ENCODE results near the gene OR5P2. TPM values are rescaled to one million over a fixed set of nuclear protein-coding genes. Genes with fewer than 3 reads are reported as not detected.
"Not testable (repeated sequence)": the region's sequence is repeated elsewhere in the genome, so short reads cannot be mapped to it uniquely, and the experiment has no call there.

The OR5P2 gene
- total RNA-seq, 2 experiments from 2014 or later = not detected

DNA sequence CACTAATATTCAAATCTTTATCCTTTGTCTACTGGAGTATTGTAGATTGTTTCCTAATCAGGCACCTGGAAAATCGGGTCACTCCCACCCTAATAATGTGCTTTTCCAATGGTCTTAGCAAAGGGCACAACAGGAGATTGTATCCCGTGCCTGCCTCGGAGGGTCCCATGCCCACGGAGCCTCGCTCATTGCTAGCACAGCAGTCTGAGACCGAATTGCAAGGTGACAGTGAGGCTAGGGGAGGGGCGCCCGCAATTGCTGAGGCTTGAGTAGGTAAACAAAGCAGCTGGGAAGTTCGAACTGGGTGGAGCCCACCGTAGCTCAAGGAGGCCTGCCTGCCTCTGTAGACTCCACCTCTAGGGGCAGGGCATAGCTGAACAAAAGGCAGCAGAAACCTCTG, 32.4 kb downstream of the OR5P2 start:
- peaks cover 12% of the 10 kb centered on the region for H3K27me3 Mint-ChIP-seq (ENCODE audit: low read depth)
- H3K4me1 Mint-ChIP-seq (ENCODE audit: low read depth); H3K36me3 Mint-ChIP-seq (ENCODE audit: low read depth); H3K9me3 Mint-ChIP-seq; intact Hi-C loops (cut with micrococcal nuclease); CTCF ChIA-PET; H3K27ac Mint-ChIP-seq; DNase-seq; H3K4me3 Mint-ChIP-seq: not testable (repeated sequence)

GRCh38 chr11:7759010-7759409, 37.7 kb downstream of the OR5P2 start:
- intact Hi-C loops (cut with micrococcal nuclease) = no loop called here
- H3K27me3 Mint-ChIP-seq (ENCODE audit: low read depth) = peaks cover 8% of the 10 kb centered on the region
- DNase-seq = no peak
- no peak overlapping the region for H3K4me3 Mint-ChIP-seq
- H3K9me3 Mint-ChIP-seq = no peaks in the 10 kb centered on the region
- H3K36me3 Mint-ChIP-seq (ENCODE audit: low read depth) = no peaks in the 10 kb centered on the region
- H3K27ac Mint-ChIP-seq = no peak overlapping the region
- CTCF ChIA-PET = no interaction called here
- no peaks in the 10 kb centered on the region for H3K4me1 Mint-ChIP-seq (ENCODE audit: low read depth)

DNA sequence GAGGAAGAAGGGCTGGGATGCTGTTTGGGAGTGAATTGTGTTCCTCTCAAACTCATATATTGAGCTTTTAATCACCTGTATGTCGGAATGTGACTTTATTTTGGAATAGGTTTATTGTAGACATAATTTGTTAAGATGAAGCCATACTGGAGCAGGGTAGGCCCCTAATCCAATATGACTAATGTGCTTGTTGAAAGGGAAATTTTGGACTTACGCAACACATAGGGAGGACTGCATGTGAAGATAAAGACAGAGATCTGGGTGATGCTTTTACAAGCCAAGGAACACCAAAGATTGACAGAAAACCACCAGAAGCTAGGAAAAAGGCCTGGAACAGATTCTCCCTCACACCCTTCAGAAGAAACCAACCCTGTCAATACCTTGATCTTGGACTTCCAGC, 47.3 kb downstream of the OR5P2 start:
- Mint-ChIP-seq H3K9me3 (no peaks in the 10 kb centered on the region), H3K36me3 (ENCODE audit: low read depth) (no peaks in the 10 kb centered on the region), H3K27ac (no peak overlapping the region), H3K4me1 (ENCODE audit: low read depth) (peaks cover 5% of the 10 kb centered on the region), H3K27me3 (ENCODE audit: low read depth) (peaks cover 3% of the 10 kb centered on the region), H3K4me3 (no peak overlapping the region)
- CTCF ChIA-PET = no interaction called here
- intact Hi-C loops (cut with micrococcal nuclease) = no loop called here
- DNase-seq = no peak

Other genes starting within 250 kb of the OR5P2 start
- gene CYB5R2, start 123.4 kb downstream of the OR5P2 start, total RNA-seq = 1 to 10 TPM; 5.5 to 8.2 TPM
- gene OVCH2, start 90.5 kb downstream of the OR5P2 start, total RNA-seq = not detected
- not detected for gene OR5P3, start 33.9 kb upstream of the OR5P2 start, total RNA-seq
- not detected for gene OR10A6, start 134.3 kb upstream of the OR5P2 start, total RNA-seq
- not detected for gene OR10A3, start 144.8 kb upstream of the OR5P2 start, total RNA-seq
- not detected for gene NLRP10, start 168.5 kb upstream of the OR5P2 start, total RNA-seq
- gene EIF3F, start 190.4 kb upstream of the OR5P2 start, total RNA-seq = 100 to 1,000 TPM; 365 to 380 TPM